Esophagus muscularis mucosa (tissue), 4 donors: ENCODE results near the gene RSRC1. TPM values are rescaled to one million over a fixed set of nuclear protein-coding genes. Genes with fewer than 3 reads are reported as not detected.
"Not testable (repeated sequence)": the region's sequence is repeated elsewhere in the genome, so short reads cannot be mapped to it uniquely, and the experiment has no call there.

ENCODE experiments used
- DNase-seq: peaks from one replicate; pipeline ENCODE4 v3.0.0-alpha.2; 2017; ENCODE audit errors: extremely low spot score
- H3K27ac ChIP-seq, 4 donors: fragments of 200-600 bp; sonication (generic); replicated peaks in 1 of 4; 1 replicate in 3 of 4; 2 replicates in 1 of 4; pipeline ENCODE4 v1.5.1; 2016 to 2019; ENCODE audit warnings: mild to moderate bottlenecking in 1 of 4
- H3K27me3 ChIP-seq, 4 donors: fragments of 200-600 bp; sonication (generic); one replicate each; pipeline versions ENCODE4 v1.5.1 to v1.6.0; 2016 to 2019
- H3K36me3 ChIP-seq, 4 donors: fragments of 200-600 bp; sonication (generic); one replicate each; pipeline ENCODE4 v1.5.1; 2016 to 2019
- H3K4me1 ChIP-seq, 4 donors: fragments of 200-600 bp; sonication (generic); one replicate each; pipeline ENCODE4 v1.5.1; 2016 to 2019
- H3K4me3 ChIP-seq, 4 donors: fragments of 200-600 bp; sonication (generic); 1 replicate in 2 of 4; 2 replicates in 2 of 4; pipeline ENCODE4 v1.5.1; 2016 to 2019; ENCODE audit warnings: mild to moderate bottlenecking in 4 of 4, moderate library complexity in 1 of 4
- H3K9me3 ChIP-seq, 4 donors: fragments of 200-600 bp; sonication (generic); 1 replicate in 3 of 4; 2 replicates in 1 of 4; pipeline ENCODE4 v1.5.1; 2016 to 2019
- EP300 ChIP-seq: sonication (generic); formaldehyde crosslinking; IDR thresholded peaks from one replicate; pipeline ENCODE4 v1.6.1; 2017; ENCODE audit warnings: antibody characterized with exemption
- POLR2A ChIP-seq: fragments of 450-650 bp; IDR thresholded peaks from one replicate; pipeline ENCODE4 v1.6.1; 2017; ENCODE audit warnings: antibody characterized with exemption, moderate library complexity, mild to moderate bottlenecking, low read depth
- POLR2AphosphoS5 ChIP-seq, 2 donors: sonication (generic); formaldehyde crosslinking; IDR thresholded peaks; one replicate each; pipeline ENCODE4 v1.6.1; 2017; ENCODE audit warnings: antibody characterized with exemption in 2 of 2
- WGBS: methylation state at CpG from one replicate; pipeline ENCODE4 v1.1.5; 2018; 5-methylcytosine and 5-hydroxymethylcytosine counted together
- intact Hi-C: fragments of 100-400 bp; cut with DNase I; formaldehyde crosslinking; loops from one replicate; pipeline ENCODE4 v1.15.1; 2023
- total RNA-seq, 4 donors: library from RNA; depleted of rRNA; stranded (reverse); fragments of >200 nt; gene quantifications; one replicate each; pipeline versions ENCODE4 v1.1.0 to v1.2.1, GENCODE V29; 2016
- TF ChIP-seq, protein P1 (sequence below), 3 experiments: fragments of 200-600 bp in 2 of 3; fragments of 450-650 bp in 1 of 3; sonication (generic) in 2 of 3; IDR thresholded peaks; one replicate each; pipeline ENCODE4 v1.5.1; 2017 to 2019; ENCODE audit warnings: antibody characterized with exemption in 3 of 3, mild to moderate bottlenecking in 2 of 3, moderate library complexity in 1 of 3

Gene RSRC1
- total RNA-seq, 4 donors from 2014 or later: 33.1 to 57.3 (median 40.6) TPM

DNA sequence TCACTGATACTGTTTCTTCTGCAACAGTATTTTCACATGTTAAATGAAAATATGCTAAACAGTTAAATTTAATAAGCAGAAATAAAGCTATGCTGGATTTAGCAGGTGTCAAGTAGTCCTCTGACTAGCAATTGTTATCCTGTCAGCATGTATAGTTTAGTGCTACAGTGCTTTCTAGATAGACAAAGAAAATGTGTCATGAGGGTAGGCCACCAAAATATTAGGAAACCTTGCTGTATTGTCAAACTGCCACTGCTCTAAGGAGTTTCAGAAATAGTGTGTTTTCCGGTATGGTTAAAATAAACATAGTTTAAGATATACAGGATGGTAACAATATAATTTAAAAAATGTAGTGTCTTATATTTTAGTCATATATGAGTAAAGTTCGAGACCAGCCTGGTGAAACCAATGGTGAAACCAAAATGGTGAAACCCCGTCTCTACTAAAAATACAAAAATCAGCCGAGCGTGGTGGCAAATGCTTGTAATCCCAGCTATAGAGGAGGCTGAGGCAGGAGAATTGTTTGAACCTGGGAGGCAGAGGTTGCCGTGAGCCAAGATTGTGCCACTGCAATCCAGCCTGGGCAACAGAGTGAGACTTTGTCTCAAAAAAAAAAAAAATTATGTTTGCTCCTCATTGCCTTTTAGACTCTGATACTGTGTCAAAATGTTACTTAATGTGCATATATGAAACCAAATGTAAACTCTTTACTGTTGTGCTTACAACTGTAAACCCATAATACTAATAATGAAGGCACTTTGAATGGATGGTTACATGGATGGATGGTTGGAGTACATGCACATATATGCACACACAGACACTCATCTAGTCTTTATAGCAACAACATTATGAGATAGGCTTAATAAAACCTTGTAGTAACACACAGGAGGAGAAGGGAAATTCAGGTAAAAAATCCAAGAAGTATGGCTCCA, 204.8 kb downstream of the RSRC1 start:
- intact Hi-C loops: no loop called here
- H3K4me1 ChIP-seq: no peaks in the 10 kb centered on the region
- TF ChIP-seq POLR2AphosphoS5 (IDR thresholded peaks at IDR 0.05) (no peak), EP300 (no peak), POLR2A (no peak)
- TF ChIP-seq, protein P1, sequence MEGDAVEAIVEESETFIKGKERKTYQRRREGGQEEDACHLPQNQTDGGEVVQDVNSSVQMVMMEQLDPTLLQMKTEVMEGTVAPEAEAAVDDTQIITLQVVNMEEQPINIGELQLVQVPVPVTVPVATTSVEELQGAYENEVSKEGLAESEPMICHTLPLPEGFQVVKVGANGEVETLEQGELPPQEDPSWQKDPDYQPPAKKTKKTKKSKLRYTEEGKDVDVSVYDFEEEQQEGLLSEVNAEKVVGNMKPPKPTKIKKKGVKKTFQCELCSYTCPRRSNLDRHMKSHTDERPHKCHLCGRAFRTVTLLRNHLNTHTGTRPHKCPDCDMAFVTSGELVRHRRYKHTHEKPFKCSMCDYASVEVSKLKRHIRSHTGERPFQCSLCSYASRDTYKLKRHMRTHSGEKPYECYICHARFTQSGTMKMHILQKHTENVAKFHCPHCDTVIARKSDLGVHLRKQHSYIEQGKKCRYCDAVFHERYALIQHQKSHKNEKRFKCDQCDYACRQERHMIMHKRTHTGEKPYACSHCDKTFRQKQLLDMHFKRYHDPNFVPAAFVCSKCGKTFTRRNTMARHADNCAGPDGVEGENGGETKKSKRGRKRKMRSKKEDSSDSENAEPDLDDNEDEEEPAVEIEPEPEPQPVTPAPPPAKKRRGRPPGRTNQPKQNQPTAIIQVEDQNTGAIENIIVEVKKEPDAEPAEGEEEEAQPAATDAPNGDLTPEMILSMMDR (IDR thresholded peaks at IDR 0.05): no peak

DNA sequence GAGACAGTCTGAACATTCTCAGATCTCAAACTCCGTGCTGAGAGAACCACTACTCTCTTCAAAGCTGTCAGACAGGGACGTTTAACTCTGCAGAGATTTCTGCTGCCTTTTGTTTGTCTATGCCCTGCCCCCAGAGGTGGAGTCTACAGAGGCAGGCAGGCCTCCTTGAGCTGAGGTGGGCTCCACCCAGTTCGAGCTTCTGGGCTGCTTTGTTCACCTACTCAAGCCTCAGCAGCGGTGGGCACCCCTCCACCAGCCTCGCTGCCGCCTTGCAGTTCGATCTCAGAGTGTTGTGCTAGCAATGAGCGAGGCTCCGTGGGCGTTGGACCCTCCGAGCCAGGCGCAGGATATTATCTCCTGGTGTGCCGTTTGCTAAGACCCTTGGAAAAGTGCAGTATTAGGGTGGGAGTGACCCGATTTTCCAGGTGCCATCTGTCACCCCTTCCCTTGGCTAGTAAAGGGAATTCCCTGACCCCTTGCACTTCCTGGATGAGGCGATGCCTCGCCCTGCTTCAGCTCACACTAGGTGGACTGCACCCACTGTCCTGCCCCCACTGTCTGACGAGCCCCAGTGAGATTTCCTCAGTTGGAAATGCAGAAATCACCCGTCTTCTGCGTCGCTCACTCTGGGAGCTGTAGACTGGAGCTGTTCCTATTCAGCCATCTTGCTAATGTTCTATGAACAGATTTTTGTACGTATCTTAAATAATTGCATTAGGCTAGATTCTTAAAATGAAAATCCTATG, 220.0 kb downstream of the RSRC1 start:
- H3K4me3 ChIP-seq: peak overlapping the region in 3 of 4 donors; percentile 20 to 28 (median 22)
- H3K27ac ChIP-seq, intact Hi-C loops, H3K9me3 ChIP-seq, H3K27me3 ChIP-seq, DNase-seq, H3K36me3 ChIP-seq: not testable (repeated sequence)
- 59% methylated on average over 10 of the region's 21 CpGs for WGBS
- H3K4me1 ChIP-seq: peaks cover 0 to 10% (median 0%) of the 10 kb centered on the region in 4 donors

More for the DNA sequence above, 204.8 kb downstream of the RSRC1 start:
- H3K36me3 ChIP-seq: no peaks in the 10 kb centered on the region
- no peaks in the 10 kb centered on the region for H3K9me3 ChIP-seq
- DNase-seq: no peak
- WGBS: 98% methylated on average over 6 of the region's 6 CpGs
- no peaks in the 10 kb centered on the region for H3K27me3 ChIP-seq
- H3K27ac ChIP-seq: no peak overlapping the region
- H3K4me3 ChIP-seq: no peak overlapping the region

DNA sequence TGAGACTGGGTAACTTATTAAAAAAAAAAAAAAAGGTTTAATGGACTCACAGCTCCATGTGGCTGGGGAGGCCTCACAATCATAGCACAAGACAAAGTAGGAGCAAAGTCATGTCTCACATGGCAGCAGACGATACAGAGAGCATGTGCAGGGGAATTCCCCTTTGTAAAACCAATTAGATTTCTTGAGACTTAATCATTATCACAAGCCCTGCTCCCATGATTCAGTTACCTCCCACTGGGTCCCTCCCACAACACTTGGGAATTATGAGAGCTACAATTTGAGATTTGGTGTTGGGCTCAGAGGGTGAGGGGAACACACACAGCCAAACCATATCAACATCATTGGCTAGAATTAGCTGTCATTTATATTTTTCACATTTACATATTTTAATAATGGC, 221.0 kb downstream of the RSRC1 start:
- TF ChIP-seq POLR2AphosphoS5 (IDR thresholded peaks at IDR 0.05) (no peak), EP300 (no peak), POLR2A (no peak)
- TF ChIP-seq, protein P1 (IDR thresholded peaks at IDR 0.05): no peak
- H3K27ac ChIP-seq: no peak overlapping the region
- DNase-seq: no peak
- H3K27me3 ChIP-seq: no peaks in the 10 kb centered on the region
- 85% methylated on average over 1 of the region's 1 CpG for WGBS
- H3K9me3 ChIP-seq: no peaks in the 10 kb centered on the region
- H3K4me1 ChIP-seq: peaks cover 0 to 10% (median 0%) of the 10 kb centered on the region in 4 donors
- intact Hi-C loops: no loop called here
- no peaks in the 10 kb centered on the region for H3K36me3 ChIP-seq
- H3K4me3 ChIP-seq: no peak overlapping the region

DNA sequence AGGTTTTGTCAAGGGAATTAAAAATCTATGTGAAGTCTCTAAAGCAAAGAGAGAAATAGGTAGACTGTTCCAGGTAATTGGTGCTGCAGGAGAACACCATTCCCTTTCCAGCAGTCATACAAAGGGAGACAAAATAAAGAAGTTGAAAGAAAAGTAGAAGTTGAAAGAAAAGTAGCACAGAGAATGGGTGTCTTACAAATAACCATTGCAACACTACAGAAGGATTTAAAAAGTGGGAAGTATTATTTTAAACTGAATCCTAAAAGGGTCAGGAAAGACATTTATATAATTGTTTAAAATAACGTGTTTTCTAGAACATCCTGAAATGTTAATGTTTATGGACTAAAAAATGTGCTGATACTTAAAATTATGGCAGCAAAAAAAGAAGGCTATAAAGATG, 223.8 kb downstream of the RSRC1 start:
- TF ChIP-seq EP300 (no peak), POLR2A (no peak), POLR2AphosphoS5 (IDR thresholded peaks at IDR 0.05) (no peak)
- TF ChIP-seq, protein P1 (IDR thresholded peaks at IDR 0.05): no peak
- WGBS: 69% methylated on average over 1 of the region's 1 CpG
- Histone ChIP-seq H3K27me3 (no peaks in the 10 kb centered on the region), H3K4me1 (peaks cover 0 to 10% (median 0%) of the 10 kb centered on the region in 4 donors), H3K36me3 (no peaks in the 10 kb centered on the region), H3K9me3 (no peaks in the 10 kb centered on the region), H3K4me3 (no peak overlapping the region), H3K27ac (no peak overlapping the region)
- no peak for DNase-seq
- intact Hi-C loops: no loop called here

DNA sequence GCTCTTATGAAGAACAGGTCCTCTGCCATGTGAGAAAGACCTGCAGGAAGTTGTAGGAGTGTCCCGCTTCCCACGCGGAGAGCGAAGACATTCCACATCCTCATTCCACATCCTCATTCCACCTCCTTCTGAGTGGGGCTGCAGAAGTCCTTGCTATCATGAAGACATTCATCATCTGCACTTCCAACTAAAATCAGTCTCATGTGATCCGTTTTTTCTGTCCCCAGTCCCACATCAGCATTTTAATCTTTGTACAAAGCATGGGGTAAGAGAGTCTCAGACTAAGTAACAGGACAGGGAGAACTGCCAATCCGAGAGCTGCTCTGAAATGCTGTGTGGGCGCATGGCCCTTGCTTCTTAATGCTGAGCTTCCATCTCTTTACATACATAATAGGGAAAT, 227.2 kb downstream of the RSRC1 start:
- no peak for TF ChIP-seq POLR2A
- no peak for TF ChIP-seq EP300
- TF ChIP-seq, protein P1 (IDR thresholded peaks at IDR 0.05): no peak
- no peak for TF ChIP-seq POLR2AphosphoS5 (IDR thresholded peaks at IDR 0.05)
- Histone ChIP-seq H3K4me3 (no peak overlapping the region), H3K4me1 (no peaks in the 10 kb centered on the region), H3K27me3 (no peaks in the 10 kb centered on the region), H3K36me3 (no peaks in the 10 kb centered on the region), H3K9me3 (no peaks in the 10 kb centered on the region), H3K27ac (no peak overlapping the region)
- 88% methylated on average over 7 of the region's 7 CpGs for WGBS
- intact Hi-C loops: no loop called here
- DNase-seq: no peak
